Neuron (in vitro differentiated cells): ENCODE measurements around the gene OSBPL3.

Source experiments
- H2AFZ ChIP-seq: one replicate; pipeline ENCODE4 v1.6.1; 2013; ENCODE audit warnings: low read depth, mild to moderate bottlenecking, inconsistent platforms, low read length, moderate library complexity
- H3K27me3 ChIP-seq: one replicate; pipeline ENCODE4 v1.6.1; 2013; ENCODE audit warnings: low read length; ENCODE audit not compliant: insufficient read depth
- H3K36me3 ChIP-seq: one replicate; pipeline ENCODE4 v1.6.1; 2013; ENCODE audit warnings: low read length; ENCODE audit not compliant: insufficient read depth
- H3K4me1 ChIP-seq: one replicate; pipeline ENCODE4 v1.6.1; 2013; ENCODE audit warnings: low read length; ENCODE audit not compliant: insufficient read depth
- H3K4me3 ChIP-seq: 2 replicates; pipeline ENCODE4 v1.5.1; 2013; ENCODE audit warnings: mild to moderate bottlenecking, low read length, moderate library complexity
- H3K9me3 ChIP-seq: one replicate; pipeline ENCODE4 v1.6.1; 2013; ENCODE audit warnings: low read length

The OSBPL3 gene

DNA sequence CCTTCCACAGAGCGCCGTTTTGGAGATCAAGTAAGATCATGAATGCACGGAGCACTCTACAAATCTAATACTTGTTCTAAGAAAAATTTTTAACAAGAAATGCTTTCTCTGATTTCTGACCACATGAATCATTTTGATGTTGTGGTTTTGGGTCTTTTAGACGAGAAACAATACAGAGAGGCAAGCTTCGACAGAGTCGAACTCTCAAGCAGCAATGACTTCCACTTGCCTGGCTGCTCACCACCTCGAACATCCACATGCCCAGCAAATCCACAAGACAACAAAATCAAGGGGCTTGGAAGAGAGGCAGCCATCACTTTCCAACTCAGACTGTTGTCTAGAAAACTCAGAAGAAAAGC lies 153.3 kb downstream of the OSBPL3 start:
- H3K9me3 ChIP-seq: no peaks in the 10 kb centered on the region
- peaks cover 10% of the 10 kb centered on the region for H3K4me1 ChIP-seq
- no peaks in the 10 kb centered on the region for H3K27me3 ChIP-seq
- peaks cover 6% of the 10 kb centered on the region for H3K36me3 ChIP-seq
- no peak overlapping the region for H3K4me3 ChIP-seq
- H2AFZ ChIP-seq: no peak overlapping the region

DNA sequence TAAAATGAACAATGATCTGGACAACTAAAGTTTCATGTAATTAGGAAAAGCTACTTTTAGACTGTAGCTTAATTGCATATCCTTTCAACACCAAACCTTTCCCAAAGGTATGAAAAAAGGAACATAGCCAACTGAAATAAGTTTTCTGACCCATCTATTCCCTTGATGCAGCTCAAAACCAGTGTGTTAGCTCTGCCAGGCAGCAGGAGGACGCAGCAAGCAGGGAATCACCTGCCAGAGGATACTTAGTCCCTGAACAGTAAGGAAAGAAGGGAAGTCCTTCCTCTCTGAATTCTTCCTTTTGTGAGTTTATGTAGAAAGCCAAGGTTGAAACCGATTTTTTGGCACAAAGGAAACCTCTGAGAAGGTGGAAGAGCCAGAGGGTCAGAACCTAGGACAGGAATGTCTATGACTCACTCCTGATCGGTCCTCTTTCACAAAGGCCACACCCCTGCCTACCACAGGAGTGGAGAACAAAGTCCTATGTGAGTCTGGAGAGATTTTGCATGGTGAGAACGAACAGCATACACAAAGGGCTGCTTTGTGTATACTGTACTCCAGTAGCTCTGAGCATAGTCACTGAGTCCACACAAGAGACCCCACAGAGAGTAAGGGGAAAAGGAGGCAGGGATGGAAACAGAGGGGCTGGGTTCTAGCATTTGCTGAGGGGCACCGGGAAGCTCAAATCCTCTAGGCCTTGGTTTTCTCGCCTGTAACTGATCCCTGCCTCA lies 153.9 kb downstream of the OSBPL3 start:
- H3K9me3 ChIP-seq: no peaks in the 10 kb centered on the region
- peaks cover 13% of the 10 kb centered on the region for H3K4me1 ChIP-seq
- no peaks in the 10 kb centered on the region for H3K27me3 ChIP-seq
- no peak overlapping the region for H2AFZ ChIP-seq
- H3K36me3 ChIP-seq: peaks cover 6% of the 10 kb centered on the region
- no peak overlapping the region for H3K4me3 ChIP-seq

DNA sequence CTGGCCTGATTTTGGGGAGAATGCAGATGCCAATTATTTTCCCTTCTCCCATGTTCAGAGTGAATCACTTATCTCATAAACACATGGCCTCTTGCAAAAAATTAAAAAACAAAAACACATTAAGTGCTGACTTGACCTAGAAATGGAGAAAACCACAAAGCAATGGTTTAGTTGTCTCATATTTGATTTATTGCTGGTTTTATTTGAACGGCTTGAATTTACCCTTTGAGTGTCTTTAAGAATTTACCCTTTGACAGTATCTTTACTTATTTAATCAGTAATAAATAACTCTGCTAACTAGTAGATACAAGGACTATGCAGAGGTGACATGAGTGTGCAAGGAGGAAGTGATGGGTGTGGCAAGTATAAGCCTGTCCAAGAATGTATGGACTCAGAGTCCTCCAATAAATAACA lies 154.6 kb downstream of the OSBPL3 start:
- H3K36me3 ChIP-seq: peaks cover 2% of the 10 kb centered on the region

GRCh38 chr7:24824896-24825295 lies 155.1 kb downstream of the OSBPL3 start:
- H3K4me1 ChIP-seq: peaks cover 19% of the 10 kb centered on the region
- no peaks in the 10 kb centered on the region for H3K27me3 ChIP-seq
- no peak overlapping the region for H2AFZ ChIP-seq
- no peaks in the 10 kb centered on the region for H3K36me3 ChIP-seq
- no peaks in the 10 kb centered on the region for H3K9me3 ChIP-seq
- H3K4me3 ChIP-seq: no peak overlapping the region

More for the DNA sequence above, 154.6 kb downstream of the OSBPL3 start:
- Histone ChIP-seq H3K4me1 (peaks cover 19% of the 10 kb centered on the region), H3K4me3 (no peak overlapping the region), H3K9me3 (no peaks in the 10 kb centered on the region), H2AFZ (no peak overlapping the region), H3K27me3 (no peaks in the 10 kb centered on the region)

DNA sequence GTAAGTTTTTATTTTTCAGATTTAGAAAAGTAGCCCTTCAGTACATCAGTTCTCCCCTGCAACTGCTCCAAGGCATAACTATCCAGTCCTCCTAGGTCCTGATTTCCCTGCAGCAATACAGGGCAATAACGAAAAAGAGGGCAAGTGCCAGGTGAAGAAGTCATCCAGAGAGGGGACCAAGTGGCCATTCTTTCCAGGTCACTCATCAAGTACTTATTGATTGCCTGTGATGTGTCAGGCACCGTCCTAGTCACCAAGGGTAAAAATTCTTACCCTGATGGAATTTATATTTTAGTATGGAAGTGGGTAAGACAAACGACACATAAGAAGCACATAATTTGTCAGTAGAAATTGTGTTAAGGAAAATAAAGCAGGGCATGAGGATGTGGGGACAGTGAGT lies 155.6 kb downstream of the OSBPL3 start:
- Histone ChIP-seq H2AFZ (no peak overlapping the region), H3K9me3 (no peaks in the 10 kb centered on the region), H3K4me1 (peaks cover 19% of the 10 kb centered on the region), H3K36me3 (no peaks in the 10 kb centered on the region), H3K27me3 (no peaks in the 10 kb centered on the region), H3K4me3 (no peak overlapping the region)

- H3K27me3 ChIP-seq: no peaks in the 10 kb centered on the region
- H3K36me3 ChIP-seq: peaks cover 2% of the 10 kb centered on the region
- H2AFZ ChIP-seq: no peak overlapping the region
- no peaks in the 10 kb centered on the region for H3K9me3 ChIP-seq
- H3K4me3 ChIP-seq: no peak overlapping the region
- H3K4me1 ChIP-seq: peaks cover 9% of the 10 kb centered on the region
Observed at GRCh38 chr7:24821754-24822054, 158.3 kb downstream of the OSBPL3 start.

DNA sequence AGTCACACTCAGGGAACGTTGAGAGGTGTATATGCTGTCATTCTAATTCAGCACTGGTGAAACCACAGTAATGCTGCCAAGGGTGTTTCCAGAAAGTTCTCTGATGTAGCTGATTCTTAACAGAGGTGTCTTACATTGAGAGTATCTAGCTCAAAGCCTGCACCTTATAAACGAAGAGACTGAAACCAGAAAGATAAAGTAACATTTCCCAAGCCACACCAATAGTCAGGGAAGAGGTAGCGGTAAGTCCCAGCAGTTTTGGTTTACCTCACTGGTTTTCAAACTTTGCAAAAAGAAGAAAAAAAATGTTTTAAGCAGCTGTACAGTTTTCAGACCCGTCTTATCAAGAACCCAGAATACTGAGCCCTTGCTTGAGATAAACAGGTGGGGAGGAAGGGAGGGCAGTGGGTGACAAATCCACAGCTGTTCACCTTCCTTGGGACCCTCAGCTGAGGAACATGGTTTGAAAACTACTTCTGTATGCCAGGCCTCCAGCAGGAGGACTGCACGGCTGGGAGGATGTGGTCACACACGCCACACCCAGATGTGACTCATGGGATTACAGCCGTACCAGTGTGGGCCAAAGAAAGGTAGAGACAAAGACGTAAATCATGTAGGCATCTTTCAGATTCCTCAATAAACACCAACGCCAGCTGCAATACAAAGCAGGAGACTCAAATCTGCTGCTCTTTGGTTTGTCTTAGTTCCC lies 158.8 kb downstream of the OSBPL3 start:
- Histone ChIP-seq H2AFZ (no peak overlapping the region), H3K4me3 (no peak overlapping the region), H3K9me3 (no peaks in the 10 kb centered on the region), H3K36me3 (peaks cover 2% of the 10 kb centered on the region), H3K27me3 (no peaks in the 10 kb centered on the region), H3K4me1 (peaks cover 9% of the 10 kb centered on the region)

- H2AFZ ChIP-seq: no peak overlapping the region
- peaks cover 6% of the 10 kb centered on the region for H3K36me3 ChIP-seq
- H3K27me3 ChIP-seq: no peaks in the 10 kb centered on the region
- H3K9me3 ChIP-seq: no peaks in the 10 kb centered on the region
- H3K4me1 ChIP-seq: peaks cover 9% of the 10 kb centered on the region
- no peak overlapping the region for H3K4me3 ChIP-seq
Observed at GRCh38 chr7:24820730-24821044, 159.3 kb downstream of the OSBPL3 start.

DNA sequence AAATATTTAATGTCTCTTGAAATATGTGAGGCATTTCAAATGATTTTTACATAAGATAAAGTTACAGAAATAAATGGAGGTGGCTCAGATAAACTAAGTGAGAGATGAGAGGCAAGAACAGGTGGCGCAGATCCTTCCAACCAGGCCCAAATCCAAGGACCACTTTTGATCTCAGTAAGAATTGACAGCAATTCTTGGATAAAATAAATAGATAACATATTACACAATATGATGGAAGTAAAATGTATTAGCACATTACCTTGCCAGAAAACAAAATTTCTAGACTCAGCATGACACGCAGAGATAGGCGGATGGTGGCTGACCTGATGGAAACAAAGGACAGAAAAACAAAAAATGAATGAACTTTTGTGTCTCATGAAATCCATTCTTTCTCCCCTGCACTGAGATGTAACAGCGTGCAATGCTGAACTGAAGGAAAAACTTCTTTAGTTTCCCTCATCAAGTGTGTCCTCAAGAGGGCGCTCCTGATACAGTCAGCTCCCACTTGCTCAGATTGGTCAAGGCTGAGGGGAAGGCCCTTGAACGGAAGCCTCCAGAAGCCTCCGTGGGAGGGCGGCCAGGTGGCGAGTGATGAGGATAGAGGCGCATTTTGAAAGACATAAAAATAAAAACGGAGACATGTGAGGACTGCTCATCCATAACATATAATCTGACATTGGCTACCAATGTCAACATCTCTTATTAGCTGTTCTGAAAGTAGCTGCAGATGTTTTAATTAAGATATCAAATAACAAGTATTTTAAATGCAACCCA lies 159.9 kb downstream of the OSBPL3 start:
- Histone ChIP-seq H3K27me3 (no peaks in the 10 kb centered on the region), H3K9me3 (no peaks in the 10 kb centered on the region), H2AFZ (no peak overlapping the region), H3K36me3 (peaks cover 9% of the 10 kb centered on the region), H3K4me1 (peaks cover 9% of the 10 kb centered on the region), H3K4me3 (no peak overlapping the region)

- Histone ChIP-seq H2AFZ (no peak overlapping the region), H3K9me3 (no peaks in the 10 kb centered on the region), H3K4me3 (no peak overlapping the region), H3K27me3 (no peaks in the 10 kb centered on the region), H3K36me3 (peaks cover 13% of the 10 kb centered on the region), H3K4me1 (peaks cover 9% of the 10 kb centered on the region)
Observed at GRCh38 chr7:24817339-24817738, 162.6 kb downstream of the OSBPL3 start.

DNA sequence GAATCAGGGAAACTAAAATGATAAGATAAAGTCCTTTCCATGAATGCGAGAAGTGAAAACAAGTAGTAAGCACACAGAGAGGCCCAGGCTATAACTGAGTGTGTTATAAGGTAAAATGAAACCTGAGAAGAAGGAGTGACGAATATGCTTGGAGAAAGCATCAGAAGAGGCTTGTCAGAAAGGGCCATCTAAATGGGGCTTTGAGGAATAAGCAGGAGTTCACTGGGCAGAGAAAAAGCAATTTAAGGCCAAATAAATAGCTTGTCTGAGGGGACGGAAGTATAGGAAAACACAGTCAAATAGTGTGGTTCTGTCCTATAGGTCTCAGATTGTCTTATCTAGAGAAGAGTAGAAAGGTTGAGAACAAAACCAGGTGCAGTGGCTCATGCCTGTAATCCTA lies 163.1 kb downstream of the OSBPL3 start:
- Histone ChIP-seq H3K36me3 (peaks cover 13% of the 10 kb centered on the region), H3K27me3 (no peaks in the 10 kb centered on the region), H3K9me3 (no peaks in the 10 kb centered on the region), H2AFZ (no peak overlapping the region), H3K4me3 (no peak overlapping the region), H3K4me1 (peaks cover 9% of the 10 kb centered on the region)

- Histone ChIP-seq H3K27me3 (no peaks in the 10 kb centered on the region), H3K9me3 (no peaks in the 10 kb centered on the region), H3K4me1 (peaks cover 13% of the 10 kb centered on the region), H2AFZ (no peak overlapping the region), H3K4me3 (no peak overlapping the region), H3K36me3 (peaks cover 26% of the 10 kb centered on the region)
Observed at GRCh38 chr7:24812305-24812945, 167.6 kb downstream of the OSBPL3 start.

DNA sequence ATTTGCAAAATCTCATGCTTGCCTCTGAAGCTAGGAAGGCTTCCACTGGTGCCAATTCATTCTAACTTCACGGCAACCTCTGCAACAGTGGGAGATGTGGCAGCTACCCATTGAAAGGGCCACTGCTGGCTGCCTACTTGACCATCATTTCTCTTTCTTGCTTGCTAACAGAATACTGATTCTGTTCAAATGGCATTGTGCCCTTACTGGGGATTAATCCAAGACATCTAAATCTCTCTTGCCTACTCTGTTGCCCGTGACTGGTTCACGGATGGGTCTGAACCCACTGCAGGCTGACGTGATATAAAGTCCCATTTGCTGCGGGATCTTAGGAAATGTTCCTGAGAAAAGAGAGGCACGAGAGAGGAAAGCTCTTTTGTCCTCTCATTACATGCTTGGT lies 171.5 kb downstream of the OSBPL3 start:
- no peaks in the 10 kb centered on the region for H3K27me3 ChIP-seq
- peaks cover 13% of the 10 kb centered on the region for H3K4me1 ChIP-seq
- H3K36me3 ChIP-seq: peaks cover 32% of the 10 kb centered on the region
- H3K4me3 ChIP-seq: no peak overlapping the region
- peaks cover 2% of the 10 kb centered on the region for H3K9me3 ChIP-seq
- H2AFZ ChIP-seq: no peak overlapping the region
